Gastroesophageal sphincter (tissue), 3 donors: ENCODE results near the gene SEMA4D.

Source experiments
- EP300 ChIP-seq: sonication (generic); formaldehyde crosslinking; IDR thresholded peaks from one replicate; pipeline ENCODE4 v1.6.1; 2017; ENCODE audit warnings: antibody characterized with exemption, mild to moderate bottlenecking
- POLR2A ChIP-seq, 2 donors: fragments of 450-650 bp; IDR thresholded peaks; one replicate each; pipeline ENCODE4 v1.6.1; 2017; ENCODE audit warnings: antibody characterized with exemption in 2 of 2, mild to moderate bottlenecking in 2 of 2, moderate library complexity in 1 of 2
- POLR2AphosphoS5 ChIP-seq: sonication (generic); formaldehyde crosslinking; IDR thresholded peaks from one replicate; pipeline ENCODE4 v1.6.1; 2017; ENCODE audit warnings: antibody characterized with exemption
- TF ChIP-seq, protein P1 (sequence below), 4 experiments: fragments of 200-600 bp in 2 of 4; fragments of 450-650 bp in 2 of 4; sonication (generic) in 1 of 4; IDR thresholded peaks; one replicate each; pipeline ENCODE4 v1.5.1; 2017 to 2019; ENCODE audit warnings: antibody characterized with exemption in 4 of 4, mild to moderate bottlenecking in 2 of 4, moderate library complexity in 2 of 4

DNA sequence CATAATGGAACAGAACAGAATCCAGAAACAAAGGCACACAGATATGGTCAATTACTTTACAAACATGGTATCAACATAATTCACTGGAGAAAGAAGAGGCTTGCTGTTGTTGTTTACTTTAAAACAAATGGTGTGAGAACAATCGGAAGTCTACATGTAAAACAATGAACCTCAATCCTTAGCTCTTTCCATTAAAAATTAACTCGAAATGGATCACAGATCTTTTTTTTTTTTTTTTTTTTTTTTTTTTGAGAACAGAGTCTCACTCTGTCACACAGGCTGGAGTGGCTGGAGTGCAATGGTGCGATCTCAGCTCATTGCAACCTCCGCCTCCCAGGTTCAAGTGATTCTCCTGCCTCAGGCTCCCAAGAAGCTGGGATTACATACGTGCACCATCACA lies 9.8 kb downstream of the SEMA4D start:
- no peak for TF ChIP-seq POLR2AphosphoS5
- TF ChIP-seq, protein P1, sequence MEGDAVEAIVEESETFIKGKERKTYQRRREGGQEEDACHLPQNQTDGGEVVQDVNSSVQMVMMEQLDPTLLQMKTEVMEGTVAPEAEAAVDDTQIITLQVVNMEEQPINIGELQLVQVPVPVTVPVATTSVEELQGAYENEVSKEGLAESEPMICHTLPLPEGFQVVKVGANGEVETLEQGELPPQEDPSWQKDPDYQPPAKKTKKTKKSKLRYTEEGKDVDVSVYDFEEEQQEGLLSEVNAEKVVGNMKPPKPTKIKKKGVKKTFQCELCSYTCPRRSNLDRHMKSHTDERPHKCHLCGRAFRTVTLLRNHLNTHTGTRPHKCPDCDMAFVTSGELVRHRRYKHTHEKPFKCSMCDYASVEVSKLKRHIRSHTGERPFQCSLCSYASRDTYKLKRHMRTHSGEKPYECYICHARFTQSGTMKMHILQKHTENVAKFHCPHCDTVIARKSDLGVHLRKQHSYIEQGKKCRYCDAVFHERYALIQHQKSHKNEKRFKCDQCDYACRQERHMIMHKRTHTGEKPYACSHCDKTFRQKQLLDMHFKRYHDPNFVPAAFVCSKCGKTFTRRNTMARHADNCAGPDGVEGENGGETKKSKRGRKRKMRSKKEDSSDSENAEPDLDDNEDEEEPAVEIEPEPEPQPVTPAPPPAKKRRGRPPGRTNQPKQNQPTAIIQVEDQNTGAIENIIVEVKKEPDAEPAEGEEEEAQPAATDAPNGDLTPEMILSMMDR (IDR thresholded peaks at IDR 0.05) = no peak
- TF ChIP-seq EP300 = no peak
- no peak for TF ChIP-seq POLR2A (IDR thresholded peaks at IDR 0.05)
